CD8-positive, alpha-beta memory T cell (primary cell): Measurements from ENCODE around the gene RGS14. TPM values are rescaled to one million over a fixed set of nuclear protein-coding genes. Genes with fewer than 3 reads are reported as not detected.

Source experiments
- CTCF ChIA-PET: fragments of 350-600 bp; sonication (Branson Sonifier 250); formaldehyde crosslinking; loops from one replicate; lab custom pipeline; 2021; ENCODE audit warnings: antibody characterized with exemption; lab: Charles Lee
- POLR2A ChIA-PET: fragments of 350-600 bp; sonication (Branson Sonifier 250); formaldehyde crosslinking; loops from one replicate; lab custom pipeline; 2021; ENCODE audit warnings: antibody characterized with exemption; lab: Charles Lee
- DNase-seq, 5 donors: peaks; one replicate each; pipeline versions ENCODE4 v3.0.0 to v3.0.0-alpha.2; 2020 to 2022; ENCODE audit warnings: mixed read lengths in 1 of 5
- H3K27ac ChIP-seq: one replicate; pipeline ENCODE4 v1.7.0; 2013; ENCODE audit warnings: low read depth, mild to moderate bottlenecking, low read length, moderate library complexity
- H3K27me3 ChIP-seq: 2 replicates; pipeline ENCODE4 v1.7.0; 2013; ENCODE audit warnings: low read length, mild to moderate bottlenecking; ENCODE audit not compliant: insufficient read depth, poor library complexity, severe bottlenecking
- H3K36me3 ChIP-seq: 2 replicates; pipeline ENCODE4 v1.7.0; 2013; ENCODE audit warnings: mild to moderate bottlenecking, low read length, moderate library complexity; ENCODE audit not compliant: insufficient read depth
- H3K4me1 ChIP-seq: 2 replicates; pipeline ENCODE4 v1.7.0; 2013; ENCODE audit warnings: mild to moderate bottlenecking, low read length, moderate library complexity; ENCODE audit not compliant: insufficient read depth
- H3K4me3 ChIP-seq: 2 replicates; pipeline ENCODE4 v1.7.0; 2013; ENCODE audit warnings: mild to moderate bottlenecking, low read length
- H3K9me3 ChIP-seq: 2 replicates; pipeline ENCODE4 v1.7.0; 2013; ENCODE audit warnings: mild to moderate bottlenecking, low read length
- H3K27ac Mint-ChIP-seq, 8 donors: one replicate each; pipeline ENCODE4 v1.8.0; 2020 to 2021; ENCODE audit warnings: mixed read lengths in 8 of 8, mild to moderate bottlenecking in 6 of 8, inconsistent platforms in 3 of 8, moderate library complexity in 3 of 8
- H3K27me3 Mint-ChIP-seq, 2 donors: one replicate each; pipeline ENCODE4 v1.8.0; 2020 to 2021; ENCODE audit warnings: mixed read lengths in 2 of 2, mild to moderate bottlenecking in 1 of 2, moderate library complexity in 1 of 2
- H3K36me3 Mint-ChIP-seq, 3 donors: one replicate each; pipeline ENCODE4 v1.8.0; 2020 to 2021; ENCODE audit warnings: mixed read lengths in 3 of 3, inconsistent platforms in 1 of 3, mild to moderate bottlenecking in 1 of 3
- H3K4me1 Mint-ChIP-seq, 3 donors: one replicate each; pipeline ENCODE4 v1.8.0; 2020 to 2021; ENCODE audit warnings: mixed read lengths in 3 of 3, inconsistent platforms in 1 of 3, mild to moderate bottlenecking in 1 of 3
- H3K4me3 Mint-ChIP-seq, 7 donors: one replicate each; pipeline ENCODE4 v1.8.0; 2020 to 2021; ENCODE audit warnings: mixed read lengths in 7 of 7, mild to moderate bottlenecking in 6 of 7, moderate library complexity in 4 of 7, inconsistent platforms in 2 of 7
- H3K9me3 Mint-ChIP-seq, 5 donors: one replicate each; pipeline ENCODE4 v1.8.0; 2020 to 2022; ENCODE audit warnings: mixed read lengths in 5 of 5, mild to moderate bottlenecking in 3 of 5, moderate library complexity in 2 of 5, inconsistent platforms in 1 of 5
- polyA plus RNA-seq: library from polyadenylated mRNA; unstranded; fragments of 300-500 nt; fragmentation: Illumina TruSeq; gene quantifications from one replicate; pipeline ENCODE4 v1.2.3, GENCODE V29; 2021
- total RNA-seq, 2 experiments: library from RNA; stranded (reverse); gene quantifications; one replicate each; pipeline ENCODE4 v1.2.3, GENCODE V29; 2021

RGS14 gene
- total and polyA plus RNA-seq, 3 experiments from 2014 or later, result 60.5 to 83.5 (median 61.9) TPM

- Histone ChIP-seq H3K9me3 (no peaks in the 10 kb centered on the region), H3K27ac (no peak overlapping the region), H3K36me3 (no peaks in the 10 kb centered on the region), H3K4me3 (no peak overlapping the region), H3K4me1 (peaks cover 34% of the 10 kb centered on the region), H3K27me3 (no peaks in the 10 kb centered on the region)
- Mint-ChIP-seq H3K9me3 (no peaks in the 10 kb centered on the region), H3K27me3 (peaks cover 0 to 2% of the 10 kb centered on the region in 2 donors), H3K36me3 (no peaks in the 10 kb centered on the region), H3K27ac (no peak overlapping the region), H3K4me1 (peaks cover 35 to 36% (median 36%) of the 10 kb centered on the region in 3 donors), H3K4me3 (no peak overlapping the region)
- no peak for DNase-seq
- POLR2A ChIA-PET, result no interaction called here
- CTCF ChIA-PET, result interaction anchor here (0.6 to 16.1 kb wide), 9 partner anchors 8 to 107 kb away, joined by 3 to 291 read pairs (median 48); partner anchors contain the start of genes PDLIM7, PFN3, PRR7 and SLC34A1
Observed at GRCh38 chr5:177392765-177393164, 35.0 kb downstream of the RGS14 start.

GRCh38 chr5:177393206-177393765 is 35.6 kb downstream of the RGS14 start:
- no peak for DNase-seq
- Mint-ChIP-seq H3K27ac (peak overlapping the region in 1 of 8 donors; percentile 44), H3K4me1 (peaks cover 32 to 33% (median 32%) of the 10 kb centered on the region in 3 donors), H3K9me3 (no peaks in the 10 kb centered on the region), H3K4me3 (no peak overlapping the region), H3K36me3 (no peaks in the 10 kb centered on the region), H3K27me3 (peaks cover 0 to 2% of the 10 kb centered on the region in 2 donors)
- CTCF ChIA-PET, result interaction anchor here (0.6 to 16.1 kb wide), 8 partner anchors 9 to 107 kb away, joined by 3 to 291 read pairs (median 53); partner anchors contain the start of genes PDLIM7, PFN3, PRR7 and SLC34A1
- Histone ChIP-seq H3K27ac (no peak overlapping the region), H3K27me3 (no peaks in the 10 kb centered on the region), H3K4me1 (peaks cover 29% of the 10 kb centered on the region), H3K4me3 (no peak overlapping the region), H3K9me3 (no peaks in the 10 kb centered on the region), H3K36me3 (no peaks in the 10 kb centered on the region)
- POLR2A ChIA-PET, result no interaction called here

- POLR2A ChIA-PET, result no interaction called here
- H3K4me3 Mint-ChIP-seq, result no peak overlapping the region
- H3K9me3 Mint-ChIP-seq, result no peaks in the 10 kb centered on the region
Observed at GRCh38 chr5:177393990-177394389, 36.3 kb downstream of the RGS14 start.

GRCh38 chr5:177396078-177396477 is 38.4 kb downstream of the RGS14 start:
- H3K36me3 Mint-ChIP-seq, result no peaks in the 10 kb centered on the region
- no peak overlapping the region for H3K4me3 ChIP-seq
- no peak overlapping the region for H3K27ac Mint-ChIP-seq
- H3K4me1 Mint-ChIP-seq, result peaks cover 4 to 5% (median 4%) of the 10 kb centered on the region in 3 donors
- no peaks in the 10 kb centered on the region for H3K9me3 ChIP-seq
- peaks cover 0 to 3% of the 10 kb centered on the region in 2 donors for H3K27me3 Mint-ChIP-seq
- no peak overlapping the region for H3K27ac ChIP-seq
- no peaks in the 10 kb centered on the region for H3K27me3 ChIP-seq
- H3K4me3 Mint-ChIP-seq, result no peak overlapping the region
- peaks cover 1% of the 10 kb centered on the region for H3K4me1 ChIP-seq
- H3K9me3 Mint-ChIP-seq, result no peaks in the 10 kb centered on the region
- CTCF ChIA-PET, result interaction anchor here (16.1 kb wide), 1 partner anchor 8 kb away, joined by 291 read pairs; the partner anchor contains the start of gene PFN3
- H3K36me3 ChIP-seq, result no peaks in the 10 kb centered on the region
- POLR2A ChIA-PET, result no interaction called here
- no peak for DNase-seq

More at GRCh38 chr5:177393990-177394389, 36.3 kb downstream of the RGS14 start:
- Histone ChIP-seq H3K9me3 (no peaks in the 10 kb centered on the region), H3K27me3 (no peaks in the 10 kb centered on the region), H3K4me1 (peaks cover 22% of the 10 kb centered on the region), H3K4me3 (no peak overlapping the region), H3K36me3 (no peaks in the 10 kb centered on the region), H3K27ac (no peak overlapping the region)
- peaks cover 25 to 26% (median 25%) of the 10 kb centered on the region in 3 donors for H3K4me1 Mint-ChIP-seq
- H3K27ac Mint-ChIP-seq, result no peak overlapping the region
- CTCF ChIA-PET, result interaction anchor here (1.6 to 16.1 kb wide), 4 partner anchors 10 to 107 kb away, joined by 6 to 291 read pairs (median 208); partner anchors contain the start of genes PFN3 and PRR7
- no peaks in the 10 kb centered on the region for H3K36me3 Mint-ChIP-seq
- no peak for DNase-seq
- peaks cover 0 to 2% of the 10 kb centered on the region in 2 donors for H3K27me3 Mint-ChIP-seq

GRCh38 chr5:177396807-177397206 is 39.1 kb downstream of the RGS14 start:
- Histone ChIP-seq H3K4me3 (no peak overlapping the region), H3K27me3 (no peaks in the 10 kb centered on the region), H3K4me1 (no peaks in the 10 kb centered on the region), H3K36me3 (no peaks in the 10 kb centered on the region), H3K9me3 (no peaks in the 10 kb centered on the region), H3K27ac (no peak overlapping the region)
- Mint-ChIP-seq H3K9me3 (no peaks in the 10 kb centered on the region), H3K4me3 (no peak overlapping the region), H3K27ac (no peak overlapping the region), H3K4me1 (peaks cover 0 to under 1% (median 0%) of the 10 kb centered on the region in 3 donors), H3K36me3 (no peaks in the 10 kb centered on the region), H3K27me3 (peaks cover 0 to 7% of the 10 kb centered on the region in 2 donors)
- ChIA-PET CTCF (interaction anchor here (1.3 to 16.1 kb wide), 2 partner anchors 7 to 59 kb away, joined by 3 to 291 read pairs; partner anchors contain the start of gene PFN3), POLR2A (no interaction called here)
- DNase-seq, result no peak

- POLR2A ChIA-PET, result no interaction called here
- H3K4me3 ChIP-seq, result no peak overlapping the region
- no peak overlapping the region for H3K27ac Mint-ChIP-seq
- no peak overlapping the region for H3K27ac ChIP-seq
- H3K9me3 ChIP-seq, result no peaks in the 10 kb centered on the region
- no peaks in the 10 kb centered on the region for H3K36me3 ChIP-seq
- no peaks in the 10 kb centered on the region for H3K36me3 Mint-ChIP-seq
- CTCF ChIA-PET, result interaction anchor here (1.2 to 1.3 kb wide), 2 partner anchors 8 to 58 kb away, joined by 3 read pairs; no protein-coding TSS in a partner anchor
- DNase-seq, result no peak
- peaks cover 7% of the 10 kb centered on the region for H3K4me1 ChIP-seq
- H3K9me3 Mint-ChIP-seq, result no peaks in the 10 kb centered on the region
- no peaks in the 10 kb centered on the region for H3K27me3 ChIP-seq
- H3K4me1 Mint-ChIP-seq, result peaks cover 7 to 12% (median 10%) of the 10 kb centered on the region in 3 donors
- H3K4me3 Mint-ChIP-seq, result no peak overlapping the region
- H3K27me3 Mint-ChIP-seq, result peaks cover 0 to 11% of the 10 kb centered on the region in 2 donors
Observed at GRCh38 chr5:177397875-177398390, 40.2 kb downstream of the RGS14 start.

- CTCF ChIA-PET, result interaction anchor here (4.7 to 12.4 kb wide), 6 partner anchors 11 to 83 kb away, joined by 37 to 307 read pairs (median 264); partner anchors contain the start of genes GRK6, LMAN2, PRR7 and SLC34A1
- no peaks in the 10 kb centered on the region for H3K9me3 Mint-ChIP-seq
- no peak within 1 kb of the TSS for H3K4me3 Mint-ChIP-seq
- no peak within 1 kb of the TSS for H3K27ac ChIP-seq
- H3K36me3 ChIP-seq, result no peaks in the 10 kb centered on the region
- H3K27me3 ChIP-seq, result no peaks in the 10 kb centered on the region
- peaks cover 27% of the 10 kb centered on the region for H3K4me1 ChIP-seq
- peaks cover 21 to 27% (median 25%) of the 10 kb centered on the region in 3 donors for H3K4me1 Mint-ChIP-seq
- no peak within 1 kb of the TSS for H3K4me3 ChIP-seq
- no peaks in the 10 kb centered on the region for H3K36me3 Mint-ChIP-seq
- POLR2A ChIA-PET, result no interaction called here
- no peak for DNase-seq
- H3K9me3 ChIP-seq, result no peaks in the 10 kb centered on the region
- peaks cover 0 to 11% of the 10 kb centered on the region in 2 donors for H3K27me3 Mint-ChIP-seq
- H3K27ac Mint-ChIP-seq, result peak within 1 kb of the TSS in 1 of 8 donors; percentile 92
Observed at GRCh38 chr5:177399997-177400868, 42.5 kb downstream of the RGS14 start, which contains the start of gene PFN3. TSS of gene PFN3 (minus strand) at chr5:177400661. CDS start at chr5:177400576, 85 bp downstream.
